Endothelial cell of umbilical vein (primary cell): ENCODE data around the gene TMEM186. TPM values are rescaled to one million over a fixed set of nuclear protein-coding genes. Genes with fewer than 3 reads are reported as not detected.
"Not testable (repeated sequence)": the region's sequence is repeated elsewhere in the genome, so short reads cannot be mapped to it uniquely, and the experiment has no call there.

Experiments
- BruUV-seq: library from RNA; stranded (reverse); fragments of 400-500 nt; replicated peaks from 2 replicates; lab custom pipeline; 2021; lab: Mats Ljungman, UMichigan
- CTCF ChIA-PET: fragments of 300-600, 350-600 bp; sonication (Branson Sonifier 250); formaldehyde crosslinking; loops from one replicate; lab custom pipeline; 2021; ENCODE audit warnings: antibody characterized with exemption, inconsistent platforms; lab: Charles Lee
- POLR2A ChIA-PET: fragments of 300-600, 350-600 bp; sonication (Branson Sonifier 250); formaldehyde crosslinking; loops from one replicate; lab custom pipeline; 2021; ENCODE audit warnings: antibody characterized with exemption, inconsistent platforms; lab: Charles Lee
- DNase-seq: peaks from one replicate; pipeline ENCODE4 v3.0.0-alpha.2; 2011; ENCODE audit warnings: low read depth, low spot score
- FAIRE-seq: peaks from 2 replicates; lab custom pipeline; 2011; peaks lifted over from hg19 to GRCh38; lab: Jason Lieb, UNC
- H2AFZ ChIP-seq: 2 replicates; pipeline ENCODE4 v1.6.0; 2012; ENCODE audit warnings: low read depth, low read length, control low read depth, inconsistent platforms
- H3K27ac ChIP-seq: 2 replicates; pipeline ENCODE4 v1.5.1; 2011; ENCODE audit warnings: low read depth, mild to moderate bottlenecking, control low read depth, low read length, moderate library complexity; ENCODE audit not compliant: insufficient read depth
- H3K27me3 ChIP-seq, 2 experiments: 2 replicates each; pipeline versions ENCODE4 v1.6.0 to v1.6.1; 2011; ENCODE audit warnings: low read length in 2 of 2, mixed read lengths in 1 of 2; ENCODE audit not compliant: control insufficient read depth in 2 of 2, insufficient read depth in 2 of 2
- H3K36me3 ChIP-seq, 2 experiments: 2 replicates in 1 of 2; 3 replicates in 1 of 2; pipeline ENCODE4 v1.5.1; 2011; ENCODE audit warnings: low read length in 2 of 2, mild to moderate bottlenecking in 1 of 2, moderate library complexity in 1 of 2; ENCODE audit not compliant: control insufficient read depth in 2 of 2, insufficient read depth in 2 of 2; ENCODE audit errors: extremely low read depth in 1 of 2
- H3K4me1 ChIP-seq: 3 replicates; pipeline ENCODE4 v1.5.1; 2011; ENCODE audit warnings: mild to moderate bottlenecking, low read length; ENCODE audit not compliant: control insufficient read depth, insufficient read depth; ENCODE audit errors: extremely low read depth
- H3K4me2 ChIP-seq: 2 replicates; pipeline ENCODE4 v1.6.1; 2011; ENCODE audit warnings: low read length, control low read depth, mixed read lengths; ENCODE audit not compliant: insufficient read depth
- H3K4me3 ChIP-seq, 3 experiments: fragments of 200-600 bp in 1 of 3; sonication (generic), shearing (Covaris generic) in 1 of 3; replicated peaks in 1 of 3; 2 replicates each; pipeline ENCODE4 v1.5.1; 2011 to 2016; ENCODE audit warnings: control low read depth in 3 of 3, low read length in 3 of 3, mild to moderate bottlenecking in 2 of 3, inconsistent platforms in 1 of 3, low read depth in 1 of 3, moderate library complexity in 1 of 3; ENCODE audit not compliant: insufficient read depth in 1 of 3
- H3K79me2 ChIP-seq: 2 replicates; pipeline ENCODE4 v1.6.0; 2012; ENCODE audit warnings: low read length, inconsistent platforms; ENCODE audit not compliant: control insufficient read depth, insufficient read depth
- H3K9ac ChIP-seq: replicated peaks from 2 replicates; pipeline ENCODE3; 2011; ENCODE audit warnings: low read length, control low read depth; ENCODE audit not compliant: insufficient read depth; ENCODE audit errors: extremely low read depth
- H3K9me1 ChIP-seq: replicated peaks from 3 replicates; pipeline ENCODE4 v1.6.0; 2011; ENCODE audit warnings: mild to moderate bottlenecking, low read length; ENCODE audit not compliant: control insufficient read depth, insufficient read depth; ENCODE audit errors: extremely low read depth
- H3K9me3 ChIP-seq: replicated peaks from 2 replicates; pipeline ENCODE4 v1.5.1; 2012; ENCODE audit warnings: low read length, inconsistent platforms; ENCODE audit not compliant: control insufficient read depth, insufficient read depth
- H4K20me1 ChIP-seq: replicated peaks from 2 replicates; pipeline ENCODE3; 2011; ENCODE audit warnings: mild to moderate bottlenecking, low read length; ENCODE audit not compliant: control insufficient read depth, insufficient read depth; ENCODE audit errors: extremely low read depth
- EZH2 ChIP-seq: IDR thresholded peaks from 2 replicates; pipeline ENCODE4 v1.6.1; 2012; ENCODE audit warnings: borderline replicate concordance, low read depth, mild to moderate bottlenecking, moderate library complexity, low read length, inconsistent platforms; ENCODE audit not compliant: severe bottlenecking
- FOS ChIP-seq: IDR thresholded peaks from 2 replicates; pipeline ENCODE4 v1.6.1; 2011; ENCODE audit warnings: mild to moderate bottlenecking, low read length, moderate library complexity, borderline replicate concordance; ENCODE audit not compliant: insufficient read depth
- GATA2 ChIP-seq: IDR thresholded peaks from 2 replicates; pipeline ENCODE4 v1.7.0; 2011; ENCODE audit warnings: low read depth, mild to moderate bottlenecking, moderate library complexity, mixed read lengths, low read length; ENCODE audit not compliant: insufficient read length, insufficient read depth
- JUN ChIP-seq: IDR thresholded peaks from 2 replicates; pipeline ENCODE4 v1.6.1; 2011; ENCODE audit warnings: borderline replicate concordance, low read depth; ENCODE audit not compliant: insufficient read length, insufficient read depth
- MYC ChIP-seq: IDR thresholded peaks from one replicate; pipeline ENCODE4 v1.6.1; 2011; ENCODE audit warnings: mild to moderate bottlenecking, low read depth, low read length
- POLR2A ChIP-seq: IDR thresholded peaks from 2 replicates; pipeline ENCODE4 v1.6.1; 2012; ENCODE audit warnings: low read depth, mild to moderate bottlenecking, control low read depth, low read length
- POLR2AphosphoS5 ChIP-seq: IDR thresholded peaks from 2 replicates; pipeline ENCODE4 v1.6.1; 2012; ENCODE audit warnings: low read depth, mild to moderate bottlenecking, control low read depth, low read length, moderate library complexity; ENCODE audit not compliant: insufficient read depth
- dilution Hi-C: fragments of 300-500 bp; cut with MboI; formaldehyde crosslinking; loops from one replicate; pipeline ENCODE4 v1.15.0; 2019; ENCODE audit warnings: low sequenced_read_pairs; ENCODE audit not compliant: extremely low pct_ligation_motif_present
- intact Hi-C: fragments of 100-400 bp; cut with micrococcal nuclease; formaldehyde crosslinking; loops from one replicate; pipeline ENCODE4 v1.10.0; 2022
- polyA plus RNA-seq, 4 experiments: library from polyadenylated mRNA; depleted of rRNA in 3 of 4; stranded (reverse) in 3 of 4; unstranded in 1 of 4; fragments of >200 nt; gene quantifications; 2 replicates each; pipeline versions ENCODE4 v1.2.1 to v1.2.3, GENCODE V29; 2011 to 2012; ENCODE audit warnings: missing spikeins in 1 of 4
- total RNA-seq: library from RNA; stranded (reverse); gene quantifications from 2 replicates; pipeline ENCODE4 v1.2.3, GENCODE V29; 2021
- TF ChIP-seq, protein P1 (sequence below), 2 donors: IDR thresholded peaks; 1 replicate in 1 of 2; 2 replicates in 1 of 2; pipeline ENCODE4 v1.5.1; 2011; ENCODE audit warnings: low read length in 2 of 2, mild to moderate bottlenecking in 2 of 2, moderate library complexity in 2 of 2, control low read depth in 1 of 2, inconsistent platforms in 1 of 2, low read depth in 1 of 2; ENCODE audit not compliant: insufficient read depth in 1 of 2; ENCODE audit errors: extremely low read depth in 1 of 2
- TF ChIP-seq, protein P2 (sequence below): IDR thresholded peaks from 2 replicates; pipeline ENCODE4 v1.6.1; 2011; ENCODE audit not compliant: insufficient read depth, insufficient read length

TMEM186 gene
- total and polyA plus RNA-seq, 2 donors (not counting 3 experiments of a cell fraction or from before 2014, with no cell fraction given), result 8.0 to 9.6 TPM

- ChIA-PET POLR2A (no interaction called here), CTCF (no interaction called here)
- Histone ChIP-seq H4K20me1 (peaks cover 6% of the 10 kb centered on the region), H3K9ac (no peak overlapping the region), H3K27ac (no peak overlapping the region), H2AFZ (no peak overlapping the region), H3K9me3 (no peaks in the 10 kb centered on the region), H3K27me3 (no peaks in the 10 kb centered on the region), H3K36me3 (peaks cover 34 to 37% of the 10 kb centered on the region in 2 experiments), H3K4me1 (peaks cover 7% of the 10 kb centered on the region), H3K79me2 (peaks cover 57% of the 10 kb centered on the region), H3K4me2 (no peak overlapping the region), H3K4me3 (no peak overlapping the region), H3K9me1 (no peaks in the 10 kb centered on the region)
- intact Hi-C loops (no loop called here), dilution Hi-C loops (no loop called here)
- FAIRE-seq (no peak), DNase-seq (no peak)
- no peak for TF ChIP-seq MYC
- TF ChIP-seq JUN, result no peak
- TF ChIP-seq, protein P1, sequence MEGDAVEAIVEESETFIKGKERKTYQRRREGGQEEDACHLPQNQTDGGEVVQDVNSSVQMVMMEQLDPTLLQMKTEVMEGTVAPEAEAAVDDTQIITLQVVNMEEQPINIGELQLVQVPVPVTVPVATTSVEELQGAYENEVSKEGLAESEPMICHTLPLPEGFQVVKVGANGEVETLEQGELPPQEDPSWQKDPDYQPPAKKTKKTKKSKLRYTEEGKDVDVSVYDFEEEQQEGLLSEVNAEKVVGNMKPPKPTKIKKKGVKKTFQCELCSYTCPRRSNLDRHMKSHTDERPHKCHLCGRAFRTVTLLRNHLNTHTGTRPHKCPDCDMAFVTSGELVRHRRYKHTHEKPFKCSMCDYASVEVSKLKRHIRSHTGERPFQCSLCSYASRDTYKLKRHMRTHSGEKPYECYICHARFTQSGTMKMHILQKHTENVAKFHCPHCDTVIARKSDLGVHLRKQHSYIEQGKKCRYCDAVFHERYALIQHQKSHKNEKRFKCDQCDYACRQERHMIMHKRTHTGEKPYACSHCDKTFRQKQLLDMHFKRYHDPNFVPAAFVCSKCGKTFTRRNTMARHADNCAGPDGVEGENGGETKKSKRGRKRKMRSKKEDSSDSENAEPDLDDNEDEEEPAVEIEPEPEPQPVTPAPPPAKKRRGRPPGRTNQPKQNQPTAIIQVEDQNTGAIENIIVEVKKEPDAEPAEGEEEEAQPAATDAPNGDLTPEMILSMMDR (IDR thresholded peaks at IDR 0.05; ENCODE audit: extremely low read depth in 1 of 2, insufficient read depth in 1 of 2, low read depth in 1 of 2, low read length in 2 of 2), result no peak
- TF ChIP-seq FOS, result no peak
- TF ChIP-seq, protein P2, sequence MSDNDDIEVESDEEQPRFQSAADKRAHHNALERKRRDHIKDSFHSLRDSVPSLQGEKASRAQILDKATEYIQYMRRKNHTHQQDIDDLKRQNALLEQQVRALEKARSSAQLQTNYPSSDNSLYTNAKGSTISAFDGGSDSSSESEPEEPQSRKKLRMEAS, result no peak
- TF ChIP-seq POLR2A, result no peak
- TF ChIP-seq POLR2AphosphoS5, result no peak
- no peak for TF ChIP-seq EZH2
- no peak for TF ChIP-seq GATA2
- no TSS peak for BruUV-seq
Measured at GRCh38 chr16:8804313-8804712, 6.9 kb upstream of the TMEM186 start.

DNA sequence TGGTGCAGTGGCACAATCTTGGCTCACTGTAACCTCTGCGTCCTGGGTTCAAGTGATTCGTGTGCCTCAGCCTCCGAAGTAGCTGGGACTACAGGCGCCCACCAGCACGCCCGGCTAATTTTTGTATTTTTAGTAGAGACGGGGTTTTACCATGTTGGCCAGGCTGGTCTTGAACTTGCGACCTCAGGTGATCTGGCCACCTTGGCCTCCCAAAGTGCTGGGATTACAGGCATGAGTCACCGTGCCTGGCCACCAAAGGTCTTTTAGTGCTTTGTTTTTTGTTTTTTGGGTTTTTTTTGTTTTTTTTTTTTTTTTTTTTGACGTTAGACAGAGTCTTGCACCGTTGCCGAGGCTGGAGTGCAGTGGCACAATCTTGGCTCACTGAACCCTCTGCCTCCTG, 6.3 kb upstream of the TMEM186 start:
- H3K4me2 ChIP-seq, H2AFZ ChIP-seq, H4K20me1 ChIP-seq, H3K4me3 ChIP-seq, H3K27me3 ChIP-seq, H3K9me3 ChIP-seq, BruUV-seq, FAIRE-seq, dilution Hi-C loops, intact Hi-C loops, H3K27ac ChIP-seq, DNase-seq, POLR2A ChIA-PET, H3K9me1 ChIP-seq, H3K9ac ChIP-seq, CTCF ChIA-PET: not testable (repeated sequence)
- peaks cover 63% of the 10 kb centered on the region for H3K79me2 ChIP-seq
- H3K4me1 ChIP-seq, result peaks cover 12% of the 10 kb centered on the region
- H3K36me3 ChIP-seq, result peaks cover 28 to 34% of the 10 kb centered on the region in 2 experiments
